HT-29 (cell line): ENCODE measurements around the gene STAT5A. TPM values are rescaled to one million over a fixed set of nuclear protein-coding genes. Genes with fewer than 3 reads are reported as not detected.

ENCODE experiments used
- DNase-seq: peaks from one replicate; pipeline ENCODE4 v3.0.0-alpha.2; 2015; ENCODE audit warnings: low spot score
- total RNA-seq: library from RNA; depleted of rRNA; stranded (reverse); fragments of >200 nt; shearing (Covaris generic); gene quantifications from 2 replicates; pipeline ENCODE4 v1.2.3, GENCODE V29; 2014

The STAT5A gene
- total RNA-seq, 1 experiment from 2014 or later = 11.7 TPM

GRCh38 chr17:42266918-42267766 is 21.2 kb upstream of the STAT5A start:
- DNase-seq = peak; percentile 35

DNA sequence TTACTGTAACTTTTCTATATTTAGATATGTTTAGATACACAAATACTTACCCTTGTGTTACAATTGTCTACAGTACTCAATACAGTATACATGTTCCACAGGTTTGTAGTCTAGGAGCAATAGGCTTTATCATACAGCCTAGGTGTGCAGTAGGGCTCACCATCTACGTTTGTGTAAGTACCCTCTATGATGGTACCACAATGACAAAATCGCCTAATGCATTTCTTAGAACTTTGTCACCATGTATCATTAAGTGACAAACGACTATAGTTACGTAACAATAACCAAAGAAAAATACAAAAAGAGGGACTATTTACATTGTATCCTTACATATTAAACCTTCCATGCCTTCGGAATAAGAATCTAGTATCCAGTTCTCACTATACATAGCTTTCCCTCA is 20.1 kb upstream of the STAT5A start:
- DNase-seq = no peak

GRCh38 chr17:42270170-42270535 is 18.1 kb upstream of the STAT5A start:
- DNase-seq = no peak

GRCh38 chr17:42270596-42270995 is 17.7 kb upstream of the STAT5A start:
- no peak for DNase-seq

GRCh38 chr17:42271006-42271778 is 17.1 kb upstream of the STAT5A start:
- no peak for DNase-seq

- DNase-seq = no peak
Measured at GRCh38 chr17:42271779-42272035, 16.6 kb upstream of the STAT5A start.

GRCh38 chr17:42272162-42272907 is 16.0 kb upstream of the STAT5A start:
- no peak for DNase-seq

DNA sequence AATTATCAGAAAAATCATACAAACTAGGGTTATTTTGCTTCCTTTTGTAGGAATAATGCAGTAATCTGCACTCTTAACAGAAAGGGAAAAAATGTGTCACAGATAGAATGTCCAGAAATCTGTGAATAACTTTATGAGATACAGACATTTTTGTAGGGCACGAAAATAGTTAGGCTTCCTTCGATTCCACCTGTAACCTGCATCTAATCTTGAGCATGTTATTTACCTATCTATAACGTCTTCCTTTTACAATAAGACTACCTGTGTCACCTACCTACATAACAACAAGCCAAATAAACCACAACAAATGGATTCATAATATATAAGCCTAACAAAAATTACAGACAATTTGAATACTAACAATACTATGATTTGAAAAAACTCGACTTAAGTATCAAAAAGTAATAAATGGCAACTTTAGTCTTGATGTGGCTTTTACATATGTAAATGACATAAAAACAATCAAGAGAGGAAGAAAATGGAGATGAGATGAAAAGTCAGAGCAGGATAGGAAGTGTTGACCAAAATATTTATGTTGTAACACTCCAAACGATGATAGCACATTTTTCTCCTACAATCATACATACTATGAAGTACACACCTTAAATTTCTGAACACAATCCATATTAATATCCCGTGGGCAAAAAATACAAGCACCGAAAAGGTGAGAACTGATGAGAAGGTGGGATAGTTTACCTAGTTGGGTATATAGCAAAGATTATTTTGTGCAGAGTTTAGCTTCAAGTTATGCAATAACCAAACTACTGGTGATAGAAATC is 14.6 kb upstream of the STAT5A start:
- DNase-seq = no peak

DNA sequence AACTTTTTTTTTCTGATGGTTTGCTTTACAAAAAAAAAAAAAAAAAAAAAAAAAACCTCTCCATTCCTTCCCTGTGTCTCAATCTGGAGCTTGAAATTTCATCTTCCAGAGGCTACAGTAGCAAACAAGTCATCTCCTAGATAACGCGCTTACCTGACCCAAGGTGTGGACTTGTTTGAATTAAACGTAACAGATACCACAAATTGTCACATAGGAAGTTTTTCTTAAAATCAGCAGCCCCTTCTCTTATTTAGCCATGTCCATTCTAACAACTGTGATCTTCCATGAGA is 14.1 kb upstream of the STAT5A start:
- DNase-seq = no peak

DNA sequence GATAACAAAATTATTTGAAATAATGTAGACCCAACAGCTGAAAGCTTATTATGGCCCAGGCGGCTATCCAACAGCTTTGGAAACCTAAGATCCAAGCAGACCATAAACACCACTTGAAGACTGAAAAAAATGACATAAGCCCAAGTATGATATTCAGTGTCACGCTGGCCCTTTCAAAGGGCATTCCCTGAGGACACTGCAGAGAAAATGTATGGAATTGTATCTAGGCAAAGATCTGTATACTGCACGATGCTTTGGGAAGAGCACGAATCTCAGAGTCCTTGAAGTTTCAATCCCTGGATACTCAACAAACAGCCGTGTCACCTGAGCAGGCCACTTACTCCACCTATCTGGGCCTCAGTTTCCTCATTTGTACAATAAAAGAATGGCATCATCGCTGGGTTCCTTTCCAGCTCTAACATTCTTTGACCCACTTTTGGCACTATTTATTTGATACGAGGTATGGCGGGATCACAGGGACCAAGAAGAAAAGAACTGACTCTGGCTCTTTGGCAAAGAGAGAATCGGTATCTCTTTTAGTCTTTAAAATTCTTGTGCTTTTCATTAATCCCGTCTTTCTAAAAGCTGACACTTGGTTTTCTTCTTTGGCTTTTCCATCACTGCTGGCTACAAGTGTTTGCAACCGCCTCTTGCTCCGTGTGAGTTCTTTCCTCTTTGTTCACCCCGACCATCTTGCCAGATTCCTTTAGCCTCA is 13.3 kb upstream of the STAT5A start:
- DNase-seq = no peak

DNA sequence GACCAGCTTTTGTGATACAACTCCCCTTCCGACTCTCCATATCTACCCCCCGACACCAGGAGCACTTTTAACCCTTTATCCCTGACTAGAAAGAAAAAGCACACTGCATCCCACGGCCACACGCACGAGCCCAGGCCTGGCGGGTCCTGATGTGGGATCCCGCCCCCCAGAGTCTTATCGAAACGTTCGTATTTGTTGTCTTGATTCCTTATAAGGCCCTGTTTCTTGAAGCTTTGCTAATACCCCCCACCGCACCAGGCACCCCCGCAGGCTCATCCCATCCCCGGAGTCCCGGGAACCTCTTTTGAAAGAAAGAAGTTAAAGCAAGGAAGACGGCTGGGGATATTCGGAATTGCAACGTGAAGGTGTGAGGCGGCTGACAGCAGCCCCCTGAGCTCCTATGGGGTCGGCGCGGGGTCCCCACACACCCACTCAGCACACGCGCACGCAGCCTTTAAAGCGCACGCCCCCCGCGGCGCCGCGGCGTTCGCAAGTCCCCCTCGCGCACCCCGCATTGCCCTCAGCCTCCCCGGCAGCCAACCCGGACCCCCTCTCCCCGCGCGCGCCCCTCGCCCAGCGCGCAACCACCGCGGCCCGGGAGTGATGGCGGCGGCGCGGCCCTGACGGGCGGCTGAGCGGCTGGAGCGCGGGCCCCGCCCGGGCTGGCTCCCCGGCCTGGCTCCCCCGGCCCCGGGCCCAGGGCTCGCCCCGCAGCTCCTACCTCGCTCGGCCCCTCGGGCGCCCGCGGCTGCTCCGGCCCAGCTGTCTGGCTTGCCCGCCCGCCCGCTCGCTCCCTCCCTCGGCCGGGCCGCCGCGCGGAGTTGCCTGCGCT is 12.6 kb upstream of the STAT5A start:
- DNase-seq = no peak

GRCh38 chr17:42276359-42276608 is 12.0 kb upstream of the STAT5A start, which contains the start of gene STAT5B:
STAT5B (minus strand) TSS chr17:42276391; CDS start chr17:42232127, 44,264 bp downstream.
- peak; percentile 63 for DNase-seq

GRCh38 chr17:42276609-42277341 is 11.5 kb upstream of the STAT5A start:
- peak; percentile 70 for DNase-seq

GRCh38 chr17:42277342-42277712 is 11.0 kb upstream of the STAT5A start:
- no peak for DNase-seq

DNA sequence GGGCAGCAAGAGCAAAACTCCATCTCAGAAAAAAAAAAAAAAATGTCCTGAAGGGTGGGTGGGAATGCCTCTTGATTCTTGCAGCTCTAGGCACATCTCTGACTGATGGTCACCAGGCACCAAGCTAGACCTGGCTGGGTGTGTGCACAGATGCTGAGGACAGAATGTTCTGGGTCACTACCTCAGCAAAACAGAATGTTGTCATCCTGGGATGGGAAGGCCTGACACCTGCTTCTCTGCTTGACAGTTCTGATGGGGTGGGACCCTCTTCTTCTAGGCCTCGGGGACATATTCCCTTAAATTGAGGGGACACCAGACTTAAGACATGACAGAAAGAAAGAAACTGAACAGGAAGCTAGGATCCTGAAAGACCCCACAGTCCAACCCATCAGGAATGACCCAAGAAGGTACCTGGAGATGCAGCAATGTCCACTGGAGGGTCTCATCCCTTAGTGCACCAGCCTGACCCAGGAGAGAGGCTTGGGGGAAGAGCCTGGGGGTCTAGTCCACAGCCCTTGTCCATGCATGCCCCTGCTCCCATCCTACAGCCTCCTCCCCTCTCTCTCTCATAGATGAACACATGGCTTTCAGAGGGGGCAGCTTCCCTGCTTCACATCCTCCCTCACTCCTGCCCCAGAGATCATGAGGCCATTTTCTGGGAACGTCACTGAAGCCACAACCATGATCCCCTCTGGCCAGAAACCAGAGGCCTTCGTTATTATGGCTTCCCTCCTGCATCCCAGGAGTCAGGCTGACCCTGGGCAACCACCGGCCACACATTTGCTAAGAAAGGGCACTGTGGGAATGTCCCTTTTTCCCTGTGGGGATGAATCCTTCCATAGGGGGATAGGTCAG is 8.3 kb upstream of the STAT5A start:
- no peak for DNase-seq

DNA sequence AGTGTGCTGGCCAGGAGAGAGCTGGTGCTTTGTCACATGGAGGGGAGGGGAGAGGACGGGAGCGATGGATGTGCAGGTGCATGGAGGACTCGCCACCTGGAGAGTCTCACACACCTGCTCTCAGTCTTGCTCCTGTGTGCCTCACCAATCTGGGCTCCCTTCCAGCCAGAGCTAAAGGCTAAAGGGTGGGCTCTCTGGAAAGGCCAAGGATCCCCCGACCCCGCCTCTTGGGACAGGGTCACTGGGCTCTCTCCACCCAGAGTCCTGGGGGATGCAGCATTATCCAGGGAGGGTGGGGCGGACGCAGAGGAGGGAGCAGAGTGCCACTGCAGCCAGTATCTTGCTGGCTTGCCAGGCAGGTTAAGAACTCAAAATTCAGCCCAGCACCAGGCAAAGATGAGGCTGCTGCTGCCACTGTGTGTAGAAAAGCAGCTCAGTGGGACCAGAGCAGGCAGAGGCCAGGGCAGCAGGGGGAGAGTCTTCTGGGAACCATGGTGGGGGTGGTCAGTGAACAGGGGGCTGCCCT is 6.7 kb upstream of the STAT5A start:
- no peak for DNase-seq

DNA sequence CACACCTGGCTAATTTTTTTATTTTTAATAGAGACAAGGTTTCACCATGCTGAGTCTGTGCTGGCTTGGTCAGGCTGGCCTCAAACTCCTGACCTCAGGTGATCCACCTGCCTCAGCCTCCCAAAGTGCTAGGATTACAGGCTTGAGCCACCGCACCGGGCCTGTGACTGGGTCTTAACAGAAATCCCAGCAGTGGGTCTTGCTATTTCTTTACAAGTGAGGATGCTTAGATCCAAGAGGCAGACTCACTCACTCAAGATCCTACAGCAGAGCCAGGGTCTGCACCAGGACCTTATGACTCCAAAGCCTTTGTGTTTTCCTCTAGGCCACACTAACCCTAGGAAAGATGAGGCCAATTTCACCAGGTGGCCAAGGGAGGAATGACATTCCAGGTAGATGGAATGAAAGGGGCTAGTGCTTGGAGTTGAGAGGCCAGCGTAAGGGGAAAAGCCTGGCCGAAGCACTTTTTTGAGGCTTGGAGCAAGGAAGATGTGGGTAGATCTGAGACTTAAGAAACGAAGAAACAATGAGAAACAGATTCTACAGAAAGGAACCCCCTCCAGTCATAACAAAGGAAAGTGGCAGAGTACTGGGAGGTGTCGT is 5.7 kb upstream of the STAT5A start:
- DNase-seq = no peak
